NCI-H128 (cell line): ENCODE data around the gene CATSPERB.
"Not testable (repeated sequence)": the region's sequence is repeated elsewhere in the genome, so short reads cannot be mapped to it uniquely, and the experiment has no call there.

Source experiments
- DNase-seq: peaks from one replicate; lab custom pipeline; 2025; ENCODE audit not compliant: unreplicated experiment; lab: John Stamatoyannopoulos, UW

CATSPERB gene

GRCh38 chr14:91674911-91675310 is 57.0 kb downstream of the CATSPERB start:
- DNase-seq, result no peak

GRCh38 chr14:91669867-91670266 is 62.0 kb downstream of the CATSPERB start:
- no peak for DNase-seq

- DNase-seq, result not testable (repeated sequence)
These were observed 64.8 kb downstream of the CATSPERB start for GRCh38 chr14:91667101-91667500.

- DNase-seq, result no peak
These were observed 71.1 kb downstream of the CATSPERB start for GRCh38 chr14:91660790-91661189.

GRCh38 chr14:91654836-91655235 is 77.0 kb downstream of the CATSPERB start:
- no peak for DNase-seq

- no peak for DNase-seq
These were observed 78.4 kb downstream of the CATSPERB start for GRCh38 chr14:91653451-91653850.

GRCh38 chr14:91649930-91650329 is 82.0 kb downstream of the CATSPERB start:
- DNase-seq, result peak; percentile 20

GRCh38 chr14:91647856-91648255 is 84.0 kb downstream of the CATSPERB start:
- DNase-seq, result no peak

GRCh38 chr14:91636604-91637003 is 95.3 kb downstream of the CATSPERB start:
- no peak for DNase-seq

- DNase-seq, result no peak
These were observed 107.1 kb downstream of the CATSPERB start for GRCh38 chr14:91624757-91625156.

- no peak for DNase-seq
These were observed 117.7 kb downstream of the CATSPERB start for GRCh38 chr14:91614187-91614586.

GRCh38 chr14:91613459-91614112 is 118.3 kb downstream of the CATSPERB start:
- no peak for DNase-seq

GRCh38 chr14:91611528-91611927 is 120.4 kb downstream of the CATSPERB start:
- no peak for DNase-seq

- no peak for DNase-seq
These were observed 122.7 kb downstream of the CATSPERB start for GRCh38 chr14:91609161-91609560.

GRCh38 chr14:91607322-91608047 is 124.4 kb downstream of the CATSPERB start:
- DNase-seq, result no peak

GRCh38 chr14:91606851-91607250 is 125.0 kb downstream of the CATSPERB start:
- DNase-seq, result no peak

GRCh38 chr14:91604611-91605010 is 127.3 kb downstream of the CATSPERB start:
- not testable (repeated sequence) for DNase-seq

- DNase-seq, result no peak
These were observed 131.9 kb downstream of the CATSPERB start for GRCh38 chr14:91599994-91600393.

GRCh38 chr14:91595736-91596135 is 136.2 kb downstream of the CATSPERB start:
- no peak for DNase-seq

GRCh38 chr14:91593957-91594356 is 137.9 kb downstream of the CATSPERB start:
- DNase-seq, result not testable (repeated sequence)

- DNase-seq, result no peak
These were observed 145.5 kb downstream of the CATSPERB start for GRCh38 chr14:91586410-91586809.

- DNase-seq, result no peak
These were observed 146.0 kb downstream of the CATSPERB start for GRCh38 chr14:91585856-91586255.

GRCh38 chr14:91582761-91583160 is 149.1 kb downstream of the CATSPERB start:
- DNase-seq, result no peak
